ENCODE measurements around the gene SLFNL1.

SLFNL1 gene

DNA sequence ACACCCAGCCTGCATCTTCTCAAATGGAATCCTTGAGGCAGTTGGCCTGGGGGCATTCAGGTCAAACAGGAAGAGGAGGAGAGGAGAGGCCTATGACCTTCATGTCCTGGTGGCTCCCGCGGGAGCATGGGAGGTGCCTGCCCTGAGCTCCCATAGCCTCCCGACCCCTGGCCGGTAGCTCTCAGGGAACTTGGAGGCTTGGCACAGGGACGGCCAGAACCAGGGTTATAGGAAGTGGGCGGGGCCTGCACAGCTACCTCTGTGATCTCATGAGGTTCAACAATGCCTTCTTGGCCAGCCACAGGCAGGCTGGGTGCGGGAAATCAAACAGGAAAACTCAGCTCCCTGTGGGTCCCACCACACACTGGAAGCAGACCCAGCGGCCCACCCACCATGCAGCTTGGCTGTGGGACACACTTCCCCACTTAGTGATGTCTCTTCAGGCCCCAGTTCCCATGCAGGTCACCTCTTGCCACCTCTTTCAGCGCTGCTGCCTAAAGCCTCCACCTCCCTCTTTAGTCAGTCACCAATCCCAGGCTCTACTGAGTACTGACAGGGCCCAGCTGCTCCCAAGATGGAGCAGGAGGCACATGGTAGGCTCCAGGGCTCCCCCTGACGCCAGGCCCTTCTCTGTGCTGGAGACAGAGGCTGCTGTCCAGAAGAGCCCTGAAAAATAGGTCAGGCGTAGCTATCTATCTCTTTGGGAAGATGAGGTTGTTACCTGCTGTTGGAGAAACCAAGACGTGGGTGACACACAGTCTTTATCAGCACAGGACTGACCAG lies at the start of gene SLFNL1:
Gene SLFNL1 (minus strand): TSS at position 200 of the 783 bp plus-strand sequence. CDS start 1,065 bp downstream, outside the sequence.
- peak; percentile 65 for DNase-seq (ENCODE audit: low spot score)

DNA sequence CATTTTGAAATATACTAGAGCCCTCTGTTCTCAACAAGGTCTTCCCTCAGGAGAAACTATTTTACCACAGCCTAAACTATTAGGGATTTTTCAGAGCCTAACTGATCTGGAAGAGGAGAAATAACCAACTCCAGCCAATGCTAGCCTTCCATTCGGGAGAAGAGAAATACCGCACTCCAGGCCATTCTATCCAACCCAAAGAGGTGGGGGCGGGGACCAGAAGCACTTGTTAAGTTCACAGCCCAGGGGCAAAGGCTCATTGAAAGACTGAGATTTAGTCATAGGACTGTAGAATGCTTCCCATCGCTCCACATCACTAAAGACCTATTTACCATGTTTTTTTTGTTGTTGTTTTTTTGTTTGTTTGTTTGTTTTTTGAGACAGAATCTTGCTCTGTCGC lies 35.4 kb upstream of the SLFNL1 start:
- no peak for DNase-seq (ENCODE audit: low spot score)

- no peak for DNase-seq (ENCODE audit: low spot score)
These were observed 31.8 kb upstream of the SLFNL1 start for GRCh38 chr1:41053316-41053715.

- no peak for DNase-seq (ENCODE audit: low spot score)
These were observed 29.5 kb upstream of the SLFNL1 start for GRCh38 chr1:41051022-41051421.

GRCh38 chr1:41048540-41048939 lies 27.0 kb upstream of the SLFNL1 start:
- no peak for DNase-seq (ENCODE audit: low spot score)

DNA sequence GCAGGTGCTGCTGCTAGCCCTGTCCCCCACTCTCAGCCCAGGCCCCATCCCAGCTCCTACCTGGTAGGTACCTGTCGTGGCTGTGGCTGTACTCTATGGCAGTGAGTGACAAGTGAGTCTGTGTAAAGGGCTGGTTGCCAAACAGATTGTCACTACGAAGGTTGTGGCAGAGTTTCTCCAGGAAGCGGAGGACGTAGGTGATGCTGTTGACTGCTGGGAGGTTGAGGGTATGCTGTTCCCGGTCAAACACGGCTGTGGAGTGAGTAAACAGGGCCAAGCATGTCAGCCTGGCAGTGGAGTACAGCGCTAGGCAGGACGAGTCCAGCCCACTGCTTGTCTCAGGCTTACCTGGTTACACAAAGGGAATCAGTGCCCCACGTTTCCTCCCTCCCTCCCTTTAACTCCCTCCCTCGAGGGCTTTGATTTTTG lies 24.8 kb upstream of the SLFNL1 start:
- DNase-seq (ENCODE audit: low spot score), result no peak

DNA sequence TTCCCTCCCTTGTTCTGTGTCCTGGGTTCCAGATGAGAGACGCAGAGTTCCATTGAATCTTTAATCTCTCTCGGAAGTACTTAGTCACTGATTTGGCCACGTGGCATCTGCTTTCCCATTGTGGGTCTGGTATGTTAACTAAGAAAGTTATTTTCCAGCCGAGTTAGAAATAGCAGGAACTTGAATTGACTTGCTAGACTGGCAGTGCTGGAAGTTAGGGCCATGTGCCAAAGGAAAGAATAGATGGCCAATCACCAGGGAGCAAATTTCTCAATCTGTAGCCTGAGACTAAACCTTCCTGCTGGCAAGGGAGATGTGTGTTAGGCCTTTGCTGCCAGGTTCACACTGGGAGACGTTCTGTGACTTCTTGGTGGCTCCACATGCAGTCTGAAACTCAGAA lies 24.2 kb upstream of the SLFNL1 start:
- peak; percentile 55 for DNase-seq (ENCODE audit: low spot score)

DNA sequence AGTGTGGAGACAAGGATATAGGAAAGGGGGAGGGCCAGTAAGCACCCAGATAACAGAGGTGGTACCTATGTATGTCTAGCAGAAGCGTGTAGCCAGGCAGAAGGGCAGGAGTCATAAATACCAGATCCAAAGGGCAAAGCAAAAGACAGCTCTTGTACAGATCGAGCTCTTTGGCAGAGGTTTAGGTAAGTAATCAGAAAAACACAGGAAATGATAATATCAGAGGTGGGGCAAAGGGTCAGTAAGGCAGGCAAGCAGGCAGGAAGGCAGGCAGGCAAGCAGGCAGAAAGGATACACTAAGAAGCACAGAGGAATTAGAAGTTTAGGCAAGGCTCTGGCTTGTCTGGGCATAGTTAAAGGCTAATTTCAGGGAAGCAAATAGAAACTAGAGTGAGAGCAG lies 22.7 kb upstream of the SLFNL1 start:
- no peak for DNase-seq (ENCODE audit: low spot score)

GRCh38 chr1:41041614-41042270 lies 20.2 kb upstream of the SLFNL1 start:
- no peak for DNase-seq (ENCODE audit: low spot score)

DNA sequence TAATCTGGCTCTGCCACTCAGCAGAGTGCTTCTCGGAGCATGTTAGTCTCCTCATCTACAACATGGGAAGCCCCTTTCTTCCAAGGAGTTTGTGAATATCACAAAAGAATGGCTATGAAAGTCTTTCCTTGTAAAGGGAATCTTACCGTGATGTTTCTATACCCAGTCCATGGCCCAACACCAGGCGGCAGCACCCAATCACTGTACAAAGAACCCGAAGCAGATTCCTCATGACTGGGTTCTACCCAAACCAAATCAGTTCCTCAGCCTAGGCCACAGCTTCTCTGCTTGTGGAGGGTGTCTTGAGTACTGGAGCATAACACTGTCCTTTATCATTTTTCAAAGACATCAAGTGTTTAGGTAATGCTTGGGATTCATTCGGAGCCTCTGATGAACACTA lies 16.6 kb upstream of the SLFNL1 start:
- DNase-seq (ENCODE audit: low spot score), result no peak

DNA sequence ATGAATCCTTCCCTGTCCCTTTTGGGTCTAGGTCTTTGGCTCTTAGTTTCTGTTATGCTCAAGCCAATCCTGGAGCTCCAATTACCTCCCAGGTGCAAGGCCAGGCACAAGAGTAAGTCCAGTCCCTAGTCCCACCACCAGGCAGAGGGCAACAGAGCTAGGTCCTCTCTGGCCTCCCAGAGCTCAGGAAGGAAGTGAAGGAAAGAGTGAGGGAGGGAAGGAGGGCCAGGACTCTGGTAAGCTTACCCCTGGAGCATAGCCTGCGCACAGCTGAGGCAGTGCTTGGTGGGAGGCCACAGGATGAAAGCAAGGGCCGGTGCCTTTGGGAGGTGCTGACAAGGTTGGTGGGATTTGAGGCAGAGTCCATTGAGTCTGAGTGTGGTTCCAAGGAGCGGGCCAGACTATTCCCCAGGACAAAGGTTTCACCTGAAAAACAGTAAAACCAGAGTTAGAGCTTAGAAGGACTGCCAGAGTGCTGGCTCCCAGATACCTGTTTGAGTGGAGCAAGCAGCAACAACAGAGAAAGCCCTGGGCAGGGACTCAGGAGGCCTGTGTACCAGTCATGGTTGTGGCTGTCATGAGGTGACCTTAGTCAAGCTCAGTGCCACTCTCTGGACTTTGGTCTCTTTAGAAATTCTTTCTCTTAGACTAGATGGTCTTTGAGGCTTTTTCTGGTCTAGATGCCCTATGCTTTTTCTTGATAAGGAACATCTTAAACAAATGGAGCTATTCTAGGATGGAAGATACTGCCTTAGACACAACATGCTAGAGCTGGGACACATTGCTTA lies 15.8 kb upstream of the SLFNL1 start:
- DNase-seq (ENCODE audit: low spot score), result no peak

DNA sequence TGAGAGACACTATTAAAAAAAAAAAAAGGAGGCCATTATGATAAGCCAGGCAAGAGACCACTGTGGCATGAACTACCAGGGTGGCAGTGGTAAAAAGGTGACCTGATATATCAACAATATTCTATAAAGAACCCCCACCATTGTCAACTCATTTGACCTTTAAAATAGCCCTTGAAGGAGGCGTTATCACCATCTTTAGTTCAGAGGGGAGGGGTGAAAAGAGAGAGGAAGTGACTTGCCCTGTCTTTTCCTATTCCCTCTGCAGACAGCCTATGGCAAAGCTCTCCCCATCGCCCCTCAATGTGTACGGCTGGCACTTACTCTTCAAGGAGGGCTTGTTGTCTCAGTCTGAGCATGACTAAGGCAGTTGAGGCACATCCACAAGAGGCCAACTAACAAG lies 11.7 kb upstream of the SLFNL1 start:
- no peak for DNase-seq (ENCODE audit: low spot score)

GRCh38 chr1:41032147-41032546 lies 10.6 kb upstream of the SLFNL1 start:
- no peak for DNase-seq (ENCODE audit: low spot score)

DNA sequence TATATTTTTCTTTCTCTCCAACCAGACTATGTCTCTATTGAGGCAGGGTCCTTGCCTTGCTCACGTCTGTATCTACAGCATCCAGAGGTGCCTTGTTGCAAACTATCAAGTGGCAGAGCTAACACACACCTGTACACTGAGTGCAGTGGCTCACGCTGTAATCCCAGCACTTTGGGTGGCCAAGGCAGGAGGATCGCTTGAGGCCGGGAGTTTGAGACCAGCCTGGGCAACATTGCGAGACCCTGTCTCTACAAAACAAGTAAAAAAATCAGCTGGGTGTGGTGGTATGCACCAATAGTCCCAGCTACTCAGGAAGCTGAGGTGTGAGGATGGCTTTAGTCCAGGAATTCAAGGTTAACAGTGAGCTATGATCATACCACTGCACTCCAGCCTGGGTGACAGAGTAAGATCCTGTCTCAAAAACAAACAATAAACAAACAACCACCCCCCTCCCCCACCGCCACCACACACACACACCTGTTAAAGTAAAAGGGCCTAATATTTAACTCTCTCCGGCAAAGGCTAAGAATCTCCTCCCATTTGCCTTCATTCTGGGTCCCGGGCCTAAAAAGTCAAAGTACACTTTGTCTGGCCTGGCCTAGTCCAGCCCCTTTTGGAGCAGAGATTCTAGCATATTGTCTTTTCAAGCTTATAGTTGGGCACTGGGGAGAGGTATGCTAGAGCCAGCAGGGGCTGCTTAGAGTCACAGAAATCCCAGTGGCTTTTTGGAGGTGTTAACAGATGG lies 9.5 kb upstream of the SLFNL1 start:
- DNase-seq (ENCODE audit: low spot score), result no peak

- DNase-seq (ENCODE audit: low spot score), result no peak
These were observed 6.6 kb upstream of the SLFNL1 start for GRCh38 chr1:41028034-41028642.

GRCh38 chr1:41025979-41026819 lies 4.7 kb upstream of the SLFNL1 start:
- DNase-seq (ENCODE audit: low spot score), result no peak

DNA sequence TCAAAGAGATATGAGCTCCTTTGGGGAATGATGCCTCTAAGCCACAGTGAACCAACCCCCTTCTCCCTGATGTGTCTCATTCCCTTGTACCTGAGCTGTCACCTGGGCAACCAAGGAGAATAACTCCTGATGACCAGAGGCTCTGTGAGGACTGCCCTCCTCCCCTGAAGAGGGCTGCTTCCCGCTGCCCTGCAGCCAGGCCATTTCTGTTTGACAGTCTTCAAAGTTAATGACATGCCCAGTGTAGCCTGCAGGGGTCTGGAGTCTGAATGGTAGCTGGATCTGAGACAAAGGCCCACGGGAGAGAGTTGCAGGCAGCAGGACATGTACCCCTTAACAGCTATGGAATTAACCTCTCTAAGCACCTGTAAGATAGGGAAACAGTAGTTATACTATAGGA lies 3.4 kb upstream of the SLFNL1 start:
- no peak for DNase-seq (ENCODE audit: low spot score)

DNA sequence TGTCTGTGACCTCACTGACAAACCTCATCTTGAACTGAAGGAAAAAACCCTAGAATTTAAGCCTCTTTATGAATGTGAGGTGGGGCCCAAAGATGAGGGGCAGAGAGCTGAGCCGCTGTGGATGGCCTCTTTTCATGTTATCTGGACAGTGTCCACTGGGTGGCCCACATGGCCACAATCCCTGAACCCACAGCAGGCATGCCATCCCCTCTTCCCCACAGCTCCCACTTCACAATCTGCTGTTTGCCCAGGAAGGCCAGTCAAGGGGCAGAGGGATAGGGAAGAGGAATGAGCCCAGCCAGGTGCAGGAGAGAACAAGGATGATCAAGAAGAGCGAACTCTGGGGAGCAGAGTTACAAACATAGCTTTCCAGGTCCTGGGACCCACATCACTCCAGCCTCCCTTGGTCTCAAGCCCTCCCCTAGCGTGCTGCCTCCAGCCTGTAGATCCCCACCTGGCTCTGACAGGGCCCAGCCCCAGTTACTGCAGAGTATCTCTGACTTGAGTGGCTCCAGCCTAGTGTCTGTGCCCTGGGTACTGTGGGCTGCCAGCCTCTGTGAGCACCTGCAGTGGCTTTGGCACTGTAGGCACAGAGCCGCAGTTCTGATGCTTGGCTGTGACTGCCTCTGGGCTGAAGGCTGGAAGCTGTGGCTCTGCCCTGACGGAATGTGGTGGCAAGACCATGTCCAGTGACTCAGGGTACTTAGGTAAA lies 1.9 kb upstream of the SLFNL1 start:
- no peak for DNase-seq (ENCODE audit: low spot score)

DNA sequence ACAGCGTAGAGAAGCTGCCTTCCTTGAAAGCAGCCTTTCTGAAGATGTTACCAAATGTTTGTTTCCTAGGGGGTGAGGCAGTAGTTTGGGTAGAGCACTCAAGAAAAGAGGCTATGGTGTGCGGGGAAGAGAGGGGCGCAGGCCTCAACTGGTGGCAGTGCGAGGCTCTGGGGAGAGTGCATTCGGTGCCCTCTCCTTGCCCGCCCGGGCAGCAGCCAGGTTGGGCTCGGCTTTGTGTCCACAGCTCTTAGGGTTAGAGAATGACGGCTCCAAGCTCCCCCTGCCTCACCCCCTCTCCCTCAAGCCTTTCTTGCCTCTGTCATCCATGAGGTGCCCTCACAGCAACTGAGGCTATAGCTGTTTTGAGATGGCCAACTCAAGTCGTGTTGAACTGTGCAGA lies 899 bp upstream of the SLFNL1 start:
- DNase-seq (ENCODE audit: low spot score), result no peak

GRCh38 chr1:41020654-41021053 lies 871 bp downstream of the SLFNL1 start:
- no peak for DNase-seq (ENCODE audit: low spot score)
